H1 (cell line): Measurements from ENCODE around the gene ANLN. TPM values are rescaled to one million over a fixed set of nuclear protein-coding genes. Genes with fewer than 3 reads are reported as not detected.

Experiments
- CTCF ChIA-PET: fragments of 300-600 bp; sonication (Branson Sonifier 250); formaldehyde crosslinking; loops from one replicate; lab custom pipeline; 2021; ENCODE audit not compliant: partially characterized antibody; lab: Charles Lee
- POLR2A ChIA-PET: fragments of 300-600 bp; sonication (Branson Sonifier 250); formaldehyde crosslinking; loops from one replicate; lab custom pipeline; 2021; ENCODE audit warnings: inconsistent platforms; ENCODE audit not compliant: partially characterized antibody; lab: Charles Lee
- DNase-seq, 2 experiments: peaks; one replicate each; pipeline versions ENCODE4 v3.0.0 to v3.0.0-alpha.2; 2010 to 2022; ENCODE audit warnings: low spot score in 2 of 2, low read depth in 1 of 2, mixed read lengths in 1 of 2
- FAIRE-seq: peaks from 2 replicates; lab custom pipeline; 2011; peaks lifted over from hg19 to GRCh38; lab: Jason Lieb, UNC
- H2AFZ ChIP-seq: 2 replicates; pipeline ENCODE4 v1.8.1; 2012; ENCODE audit warnings: low read length, inconsistent platforms
- H2AK5ac ChIP-seq: 2 replicates; pipeline ENCODE4 v1.6.1; 2013; ENCODE audit warnings: low read depth, low read length
- H2BK120ac ChIP-seq: replicated peaks from 2 replicates; pipeline ENCODE3; 2013; ENCODE audit warnings: low read depth, low read length, inconsistent platforms
- H2BK12ac ChIP-seq: 2 replicates; pipeline ENCODE4 v1.6.1; 2013; ENCODE audit warnings: low read depth, low read length
- H2BK15ac ChIP-seq: 2 replicates; pipeline ENCODE4 v1.6.1; 2013; ENCODE audit warnings: low read length
- H2BK20ac ChIP-seq: 2 replicates; pipeline ENCODE4 v1.6.1; 2013; ENCODE audit warnings: low read length
- H2BK5ac ChIP-seq: 2 replicates; pipeline ENCODE4 v1.6.1; 2013; ENCODE audit warnings: low read depth, low read length
- H3K14ac ChIP-seq: 2 replicates; pipeline ENCODE4 v1.6.1; 2013; ENCODE audit warnings: inconsistent platforms; ENCODE audit not compliant: insufficient read length
- H3K18ac ChIP-seq: 2 replicates; pipeline ENCODE4 v1.6.1; 2013; ENCODE audit warnings: low read length; ENCODE audit errors: extremely low read depth
- H3K23ac ChIP-seq: 2 replicates; pipeline ENCODE4 v1.6.1; 2013; ENCODE audit warnings: inconsistent platforms; ENCODE audit not compliant: insufficient read length
- H3K23me2 ChIP-seq: 2 replicates; pipeline ENCODE4 v1.6.1; 2013; ENCODE audit warnings: low read depth, low read length
- H3K27ac ChIP-seq: 2 replicates; pipeline ENCODE4 v1.6.1; 2011; ENCODE audit warnings: low read depth, low read length, inconsistent platforms
- H3K27me3 ChIP-seq, 4 experiments: replicated peaks in 1 of 4; 1 replicate in 1 of 4; 2 replicates in 3 of 4; pipeline versions ENCODE4 v1.6.1 to v1.8.1; 2011 to 2013; ENCODE audit warnings: low read length in 3 of 4, mild to moderate bottlenecking in 3 of 4, inconsistent platforms in 2 of 4, mixed read lengths in 2 of 4, moderate library complexity in 1 of 4; ENCODE audit not compliant: control insufficient read depth in 3 of 4, insufficient read depth in 3 of 4; ENCODE audit errors: extremely low read depth in 1 of 4
- H3K36me3 ChIP-seq, 4 experiments: 2 replicates each; pipeline versions ENCODE4 v1.6.1 to v1.8.1; 2011 to 2013; ENCODE audit warnings: mild to moderate bottlenecking in 4 of 4, low read length in 3 of 4, moderate library complexity in 2 of 4, control low read depth in 1 of 4, inconsistent platforms in 1 of 4; ENCODE audit not compliant: insufficient read depth in 4 of 4, control insufficient read depth in 2 of 4
- H3K4ac ChIP-seq: replicated peaks from 2 replicates; pipeline ENCODE3; 2013; ENCODE audit warnings: low read length, low read depth, mixed read lengths, inconsistent platforms; ENCODE audit not compliant: insufficient read length
- H3K4me1 ChIP-seq, 4 experiments: replicated peaks in 1 of 4; 1 replicate in 1 of 4; 2 replicates in 3 of 4; pipeline versions ENCODE4 v1.6.1 to v1.8.1; 2011 to 2013; ENCODE audit warnings: low read length in 3 of 4, inconsistent platforms in 2 of 4, mixed read lengths in 1 of 4; ENCODE audit not compliant: insufficient read depth in 4 of 4, control insufficient read depth in 3 of 4
- H3K4me2 ChIP-seq, 2 experiments: 2 replicates each; pipeline versions ENCODE4 v1.6.1 to v1.8.1; 2011 to 2013; ENCODE audit warnings: low read depth in 2 of 2, low read length in 2 of 2, control low read depth in 1 of 2, inconsistent platforms in 1 of 2, mild to moderate bottlenecking in 1 of 2; ENCODE audit not compliant: insufficient read depth in 1 of 2
- H3K4me3 ChIP-seq, 4 experiments: fragments of 200-600, 300-600 bp in 1 of 4; sonication (generic), shearing (Covaris generic), sonication (Bioruptor Twin) in 1 of 4; 2 replicates each; pipeline versions ENCODE4 v1.5.1 to v1.8.1; 2011 to 2016; ENCODE audit warnings: low read length in 4 of 4, low read depth in 3 of 4, control low read depth in 2 of 4, inconsistent platforms in 2 of 4, mild to moderate bottlenecking in 2 of 4, mixed read lengths in 1 of 4, moderate library complexity in 1 of 4; ENCODE audit not compliant: insufficient read depth in 2 of 4; ENCODE audit errors: extremely low read depth in 1 of 4
- H3K56ac ChIP-seq: replicated peaks from 2 replicates; pipeline ENCODE3; 2013; ENCODE audit warnings: low read depth, mild to moderate bottlenecking, mixed read lengths, low read length, inconsistent platforms; ENCODE audit not compliant: insufficient read length
- H3K79me1 ChIP-seq: 2 replicates; pipeline ENCODE4 v1.6.1; 2013; ENCODE audit warnings: low read depth, low read length, control low read depth
- H3K79me2 ChIP-seq, 2 experiments: 2 replicates each; pipeline versions ENCODE4 v1.6.1 to v1.8.1; 2012 to 2013; ENCODE audit warnings: low read length in 2 of 2, mild to moderate bottlenecking in 2 of 2, inconsistent platforms in 1 of 2; ENCODE audit not compliant: insufficient read depth in 2 of 2, control insufficient read depth in 1 of 2
- H3K9ac ChIP-seq, 4 experiments: replicated peaks in 1 of 4; 1 replicate in 1 of 4; 2 replicates in 3 of 4; pipeline versions ENCODE4 v1.6.1 to v1.8.1; 2011 to 2013; ENCODE audit warnings: low read depth in 3 of 4, low read length in 3 of 4, control low read depth in 2 of 4, mild to moderate bottlenecking in 2 of 4, moderate library complexity in 2 of 4, inconsistent platforms in 1 of 4; ENCODE audit errors: extremely low read depth in 1 of 4
- H3K9me3 ChIP-seq, 2 experiments: 2 replicates each; pipeline versions ENCODE4 v1.6.1 to v1.8.1; 2012 to 2013; ENCODE audit warnings: mild to moderate bottlenecking in 2 of 2, moderate library complexity in 2 of 2, control low read depth in 1 of 2, inconsistent platforms in 1 of 2, low read depth in 1 of 2, low read length in 1 of 2, mixed read lengths in 1 of 2; ENCODE audit not compliant: insufficient read depth in 2 of 2
- H4K20me1 ChIP-seq, 2 experiments: replicated peaks in 1 of 2; 2 replicates each; pipeline versions ENCODE3 to v1.8.1; 2011 to 2013; ENCODE audit warnings: inconsistent platforms in 2 of 2, low read length in 2 of 2, mild to moderate bottlenecking in 1 of 2; ENCODE audit not compliant: insufficient read depth in 2 of 2, control insufficient read depth in 1 of 2
- H4K5ac ChIP-seq: 2 replicates; pipeline ENCODE4 v1.6.1; 2013; ENCODE audit warnings: low read length, low read depth, mixed read lengths, inconsistent platforms; ENCODE audit not compliant: insufficient read length
- H4K8ac ChIP-seq: 2 replicates; pipeline ENCODE4 v1.8.0; 2013; ENCODE audit warnings: mild to moderate bottlenecking, moderate library complexity, low read length, inconsistent platforms; ENCODE audit not compliant: insufficient read depth; ENCODE audit errors: extremely low read depth
- H4K91ac ChIP-seq: replicated peaks from 2 replicates; pipeline ENCODE3; 2013; ENCODE audit warnings: low read length, mixed read lengths, inconsistent platforms; ENCODE audit not compliant: insufficient read length
- BCL11A ChIP-seq, 2 experiments: IDR thresholded peaks; one replicate each; pipeline ENCODE4 v1.6.1; 2011; ENCODE audit warnings: low read depth in 2 of 2, low read length in 2 of 2, mild to moderate bottlenecking in 2 of 2
- GABPA ChIP-seq: IDR thresholded peaks from 2 replicates; pipeline ENCODE4 v1.6.1; 2011; ENCODE audit warnings: mild to moderate bottlenecking, low read length, moderate library complexity, borderline replicate concordance; ENCODE audit not compliant: insufficient read depth
- HDAC2 ChIP-seq, 2 experiments: fragments of 300-600 bp in 1 of 2; sonication (generic) in 1 of 2; IDR thresholded peaks; 2 replicates each; pipeline ENCODE4 v1.6.1; 2011 to 2012; ENCODE audit warnings: low read depth in 2 of 2, low read length in 2 of 2, mild to moderate bottlenecking in 2 of 2, moderate library complexity in 2 of 2, borderline replicate concordance in 1 of 2, inconsistent platforms in 1 of 2
- HDAC6 ChIP-seq: IDR thresholded peaks from one replicate; pipeline ENCODE4 v1.7.1; 2012; ENCODE audit warnings: low read depth, mild to moderate bottlenecking, inconsistent platforms, low read length, moderate library complexity
- JUND ChIP-seq: IDR thresholded peaks from 2 replicates; pipeline ENCODE4 v1.6.1; 2011; ENCODE audit warnings: mild to moderate bottlenecking, improper control_type of control experiment, low read length
- SIRT6 ChIP-seq: IDR thresholded peaks from one replicate; pipeline ENCODE4 v1.7.1; 2012; ENCODE audit warnings: low read length, inconsistent platforms
- SIX5 ChIP-seq: IDR thresholded peaks from 2 replicates; pipeline ENCODE4 v1.6.1; 2011; ENCODE audit warnings: mild to moderate bottlenecking, low read depth, low read length
- TBP ChIP-seq: IDR thresholded peaks from 2 replicates; pipeline ENCODE4 v1.6.1; 2011; ENCODE audit warnings: low read depth, low read length, improper control_type of control experiment
- TEAD4 ChIP-seq: IDR thresholded peaks from 2 replicates; pipeline ENCODE4 v1.6.1; 2012; ENCODE audit warnings: low read depth, low read length, inconsistent platforms, mixed read lengths
- ZNF274 ChIP-seq: IDR thresholded peaks from 2 replicates; pipeline ENCODE4 v1.7.0; 2012; ENCODE audit warnings: low read length, borderline replicate concordance; ENCODE audit errors: extremely low read depth
- polyA plus RNA-seq, 7 experiments: library from polyadenylated mRNA; depleted of rRNA in 3 of 7; stranded (reverse) in 5 of 7; unstranded in 2 of 7; fragments of >200 nt in 5 of 7; fragments of 200-250 nt in 2 of 7; gene quantifications; 1 replicate in 5 of 7; 2 replicates in 1 of 7; 4 replicates in 1 of 7; pipeline versions ENCODE4 v1.2.1 to v1.2.3, GENCODE V29; 2011 to 2013; ENCODE audit warnings: missing spikeins in 2 of 7, mixed read lengths in 2 of 7
- total RNA-seq: library from RNA; stranded (reverse); fragmentation: NEBNext Ultra II Directional; extraction: Animal tissue kit (Norgen Biotek cat#: 25700); gene quantifications from 2 replicates; pipeline ENCODE4 v1.2.1, GENCODE V29; 2021

The ANLN gene
- total and polyA plus RNA-seq, 2 of the 8 experiments (the other 6 are each of a cell fraction or from before 2014, with no cell fraction given): 18.5 to 90.1 TPM

GRCh38 chr7:36469236-36469635 is 79.6 kb downstream of the ANLN start:
- Histone ChIP-seq H3K79me2 (no peaks in the 10 kb centered on the region), H3K79me1 (no peaks in the 10 kb centered on the region), H3K23ac (no peak overlapping the region), H3K4ac (no peak overlapping the region), H2BK5ac (no peak overlapping the region), H3K4me2 (no peak overlapping the region), H2BK12ac (no peak overlapping the region), H3K4me3 (no peak overlapping the region), H3K4me1 (no peaks in the 10 kb centered on the region), H2AK5ac (no peak overlapping the region), H3K9me3 (no peaks in the 10 kb centered on the region; a peak in 1 of 4 replicates), H3K14ac (no peak overlapping the region), H3K27me3 (no peaks in the 10 kb centered on the region), H3K56ac (no peak overlapping the region), H4K8ac (no peak overlapping the region), H3K18ac (no peak overlapping the region), H2BK20ac (no peak overlapping the region), H2BK120ac (no peak overlapping the region), H4K20me1 (no peaks in the 10 kb centered on the region), H4K5ac (no peak overlapping the region), H3K23me2 (no peaks in the 10 kb centered on the region), H2AFZ (no peak overlapping the region), H3K9ac (no peak overlapping the region), H3K27ac (no peak overlapping the region), H2BK15ac (no peak overlapping the region), H4K91ac (no peak overlapping the region), H3K36me3 (no peaks in the 10 kb centered on the region)
- TF ChIP-seq TEAD4 (no peak), TBP (no peak), HDAC2 (IDR thresholded peaks at IDR 0.05; ENCODE audit: borderline replicate concordance in 1 of 2, low read depth in 2 of 2, low read length in 2 of 2) (no peak), SIRT6 (no peak), ZNF274 (no peak), SIX5 (no peak), GABPA (no peak), BCL11A (IDR thresholded peaks at IDR 0.05; ENCODE audit: low read depth in 2 of 2, low read length in 2 of 2) (no peak), JUND (no peak), HDAC6 (no peak)
- CTCF ChIA-PET: interaction anchor here (1.2 to 1.8 kb wide), 3 partner anchors 19 to 197 kb away, joined by 3 to 5 read pairs (median 4); no protein-coding TSS in a partner anchor
- DNase-seq (no peak), FAIRE-seq (no peak)
- POLR2A ChIA-PET: no interaction called here
